ENCODE results near the gene FARSB.

FARSB gene

GRCh38 chr2:222554517-222554916 is 101.4 kb downstream of the FARSB start:
- Histone ChIP-seq H3K9me3 (ENCODE audit: control insufficient read depth, insufficient read depth, low read depth, low read length) (no peaks in the 10 kb centered on the region), H3K36me3 (ENCODE audit: control insufficient read depth in 2 of 2, insufficient read depth in 1 of 2, low read length in 2 of 2) (peaks cover 0 to 10% of the 10 kb centered on the region in 2 experiments; a peak in 2 of 3 replicates), H3K4me1 (ENCODE audit: control insufficient read depth, insufficient read depth, low read length) (no peaks in the 10 kb centered on the region), H3K27ac (ENCODE audit: extremely low read depth, low read depth, low read length) (no peak overlapping the region), H3K4me3 (ENCODE audit: low read depth, low read length) (no peak overlapping the region)
- ChIA-PET POLR2A (no interaction called here), CTCF (interaction anchor here (0.6 kb wide), 1 partner anchor 189 kb away, joined by 3 read pairs; no protein-coding TSS in a partner anchor)
- TF ChIP-seq PRDM10 (tag by site-specific recombination; IDR thresholded peaks at IDR 0.05) (peak; percentile 39; the same call in 1 of the 2 replicates), ZBTB26 (tag by site-specific recombination; optimal IDR thresholded peaks at IDR 0.05) (no peak), ZNF223 (tag by site-specific recombination; IDR thresholded peaks at IDR 0.05) (no peak), KLF1 (tag by site-specific recombination; IDR thresholded peaks at IDR 0.05) (no peak), ZNF48 (tag by site-specific recombination; IDR thresholded peaks at IDR 0.05) (no peak), ZSCAN16 (tag by site-specific recombination; IDR thresholded peaks at IDR 0.05) (no peak)

- no peak overlapping the region for H3K27ac ChIP-seq (ENCODE audit: extremely low read depth, low read depth, low read length)
- H3K4me3 ChIP-seq (ENCODE audit: low read depth, low read length) = no peak overlapping the region
- H3K9me3 ChIP-seq (ENCODE audit: control insufficient read depth, insufficient read depth, low read depth, low read length) = no peaks in the 10 kb centered on the region
- H3K4me1 ChIP-seq (ENCODE audit: control insufficient read depth, insufficient read depth, low read length) = peaks cover 9% of the 10 kb centered on the region; the same call in 1 of the 2 replicates
- ChIA-PET CTCF (interaction anchor here (0.7 to 0.9 kb wide), 2 partner anchors 13 to 590 kb away, joined by 3 to 4 read pairs; no protein-coding TSS in a partner anchor), POLR2A (no interaction called here)
- TF ChIP-seq ZBTB17 (tag by site-specific recombination; IDR thresholded peaks at IDR 0.05) (peak; percentile 68), GLIS1 (tag by site-specific recombination; IDR thresholded peaks at IDR 0.05) (0 out of 2 replicates have a peak, but pooled peaks have one; percentile 10), SCRT1 (tag by site-specific recombination; IDR thresholded peaks at IDR 0.05; ENCODE audit: borderline replicate concordance) (no peak)
- no peaks in the 10 kb centered on the region; a peak in 1 of 3 replicates for H3K36me3 ChIP-seq (ENCODE audit: control insufficient read depth in 2 of 2, insufficient read depth in 1 of 2, low read length in 2 of 2)
Observed at GRCh38 chr2:222548992-222549391, 106.9 kb downstream of the FARSB start.

- POLR2A ChIA-PET = no interaction called here
- no peaks in the 10 kb centered on the region; a peak in 1 of 3 replicates for H3K36me3 ChIP-seq (ENCODE audit: control insufficient read depth in 2 of 2, insufficient read depth in 1 of 2, low read length in 2 of 2)
- H3K4me3 ChIP-seq (ENCODE audit: low read depth, low read length) = no peak overlapping the region
- TF ChIP-seq REPIN1 (tag by site-specific recombination; IDR thresholded peaks at IDR 0.05; ENCODE audit: low read depth) = no peak
- TF ChIP-seq ZNF37A (tag by site-specific recombination; IDR thresholded peaks at IDR 0.05) = no peak
- TF ChIP-seq GFI1B (tag by site-specific recombination; IDR thresholded peaks at IDR 0.05) = no peak
- TF ChIP-seq ZNF596 (tag by site-specific recombination; IDR thresholded peaks at IDR 0.05) = no peak
- no peak for TF ChIP-seq ZNF394 (tag by site-specific recombination; IDR thresholded peaks at IDR 0.05; ENCODE audit: borderline replicate concordance)
- TF ChIP-seq ZNF155 (tag by site-specific recombination; IDR thresholded peaks at IDR 0.05) = no peak
- TF ChIP-seq ZNF223 (tag by site-specific recombination; IDR thresholded peaks at IDR 0.05) = no peak
- no peak for TF ChIP-seq ZNF112 (tag by site-specific recombination; IDR thresholded peaks at IDR 0.05)
- TF ChIP-seq SP7 (tag by site-specific recombination; IDR thresholded peaks at IDR 0.05) = no peak
- no peak for TF ChIP-seq ZNF311 (tag by site-specific recombination; IDR thresholded peaks at IDR 0.05; ENCODE audit: borderline replicate concordance)
- TF ChIP-seq ZNF19 (tag by site-specific recombination; IDR thresholded peaks at IDR 0.05; ENCODE audit: low read depth) = no peak
- TF ChIP-seq PRDM4 (tag by site-specific recombination; IDR thresholded peaks at IDR 0.05) = no peak
- CTCF ChIA-PET = no interaction called here
- no peaks in the 10 kb centered on the region for H3K9me3 ChIP-seq (ENCODE audit: control insufficient read depth, insufficient read depth, low read depth, low read length)
- H3K27ac ChIP-seq (ENCODE audit: extremely low read depth, low read depth, low read length) = no peak overlapping the region
- H3K4me1 ChIP-seq (ENCODE audit: control insufficient read depth, insufficient read depth, low read length) = peaks cover 9% of the 10 kb centered on the region; the same call in 1 of the 2 replicates
Observed at GRCh38 chr2:222547083-222547482, 108.8 kb downstream of the FARSB start.

All from HEK293 (cell line).